Measurements from ENCODE around the gene PRDM15. TPM values are rescaled to one million over a fixed set of nuclear protein-coding genes. Genes with fewer than 3 reads are reported as not detected.

PRDM15 gene
- total RNA-seq, 1 donor from 2014 or later: 13.6 TPM

DNA sequence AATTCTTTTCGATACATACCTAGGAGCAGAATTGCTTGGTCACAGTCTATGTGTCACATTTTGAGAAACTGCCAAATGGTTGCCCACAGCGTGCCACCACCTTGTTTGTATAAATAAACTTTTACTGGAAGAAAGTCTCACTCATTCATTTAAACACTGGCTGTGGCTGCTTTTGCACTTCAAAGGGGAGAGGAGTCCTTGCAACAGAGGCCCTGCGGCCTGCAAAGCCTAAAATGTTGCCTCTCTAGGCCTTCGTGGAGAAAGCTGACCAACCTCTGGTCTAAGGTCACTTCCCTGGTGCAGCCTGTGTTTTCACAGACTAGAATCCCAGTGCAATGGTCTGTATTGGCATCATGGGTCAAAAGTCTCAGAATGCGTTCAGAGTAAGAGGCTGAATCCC lies 120.6 kb downstream of the PRDM15 start:
- Mint-ChIP-seq H3K4me3 (no peak overlapping the region), H3K9me3 (no peaks in the 10 kb centered on the region)
- intact Hi-C loops (cut with micrococcal nuclease): no loop called here

DNA sequence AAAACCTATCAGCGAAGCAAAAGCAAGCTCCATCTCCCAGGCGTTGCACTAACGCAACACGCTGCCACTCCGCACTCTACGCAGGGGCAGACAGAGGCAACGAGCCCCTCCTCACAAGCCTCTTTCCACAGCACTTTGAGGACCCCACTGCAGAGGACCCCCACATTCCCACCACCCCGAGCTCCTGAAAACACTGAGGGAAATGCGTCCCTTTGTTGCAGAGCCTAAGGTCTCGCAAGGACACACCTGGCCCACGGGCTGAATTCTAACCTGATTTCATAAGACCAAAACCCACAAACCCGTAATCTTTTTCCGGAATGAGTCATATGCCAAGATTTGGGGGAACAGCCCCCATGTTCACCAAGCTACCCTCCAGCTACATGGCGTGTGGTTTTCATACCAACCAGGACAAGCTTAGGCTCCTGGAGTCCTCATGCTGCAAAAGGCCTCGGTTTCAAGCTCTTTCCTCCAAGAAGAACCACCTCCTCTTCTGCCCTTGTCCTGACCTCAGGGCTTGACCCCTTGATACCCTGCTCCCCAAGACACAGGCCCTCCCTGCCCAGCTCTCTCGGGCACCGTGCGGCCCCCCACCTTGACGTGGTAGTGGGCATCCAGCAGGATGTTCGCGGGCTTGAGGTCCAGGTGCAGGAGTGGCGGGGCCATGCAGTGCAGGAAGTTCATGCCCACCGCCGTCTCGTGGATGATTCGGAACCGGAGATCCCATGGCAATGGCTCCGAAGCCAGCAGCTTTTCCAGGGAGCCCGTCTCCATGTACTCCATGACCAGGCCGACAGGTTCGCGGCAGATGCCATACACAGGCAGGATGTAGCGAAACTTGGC lies 123.0 kb downstream of the PRDM15 start:
- intact Hi-C loops (cut with micrococcal nuclease): no loop called here
- POLR2A ChIA-PET: no interaction called here
- ATAC-seq (ENCODE audit: low read depth): no peak
- DNase-seq: no peak
- Mint-ChIP-seq H3K27me3 (peaks cover 17% of the 10 kb centered on the region), H3K27ac (no peak overlapping the region), H3K9me3 (no peaks in the 10 kb centered on the region), H3K4me1 (peaks cover 3% of the 10 kb centered on the region), H3K4me3 (no peak overlapping the region), H3K36me3 (ENCODE audit: low read depth) (no peaks in the 10 kb centered on the region)
- TF ChIP-seq, protein P1, sequence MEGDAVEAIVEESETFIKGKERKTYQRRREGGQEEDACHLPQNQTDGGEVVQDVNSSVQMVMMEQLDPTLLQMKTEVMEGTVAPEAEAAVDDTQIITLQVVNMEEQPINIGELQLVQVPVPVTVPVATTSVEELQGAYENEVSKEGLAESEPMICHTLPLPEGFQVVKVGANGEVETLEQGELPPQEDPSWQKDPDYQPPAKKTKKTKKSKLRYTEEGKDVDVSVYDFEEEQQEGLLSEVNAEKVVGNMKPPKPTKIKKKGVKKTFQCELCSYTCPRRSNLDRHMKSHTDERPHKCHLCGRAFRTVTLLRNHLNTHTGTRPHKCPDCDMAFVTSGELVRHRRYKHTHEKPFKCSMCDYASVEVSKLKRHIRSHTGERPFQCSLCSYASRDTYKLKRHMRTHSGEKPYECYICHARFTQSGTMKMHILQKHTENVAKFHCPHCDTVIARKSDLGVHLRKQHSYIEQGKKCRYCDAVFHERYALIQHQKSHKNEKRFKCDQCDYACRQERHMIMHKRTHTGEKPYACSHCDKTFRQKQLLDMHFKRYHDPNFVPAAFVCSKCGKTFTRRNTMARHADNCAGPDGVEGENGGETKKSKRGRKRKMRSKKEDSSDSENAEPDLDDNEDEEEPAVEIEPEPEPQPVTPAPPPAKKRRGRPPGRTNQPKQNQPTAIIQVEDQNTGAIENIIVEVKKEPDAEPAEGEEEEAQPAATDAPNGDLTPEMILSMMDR (IDR thresholded peaks at IDR 0.05): no peak
- CTCF ChIA-PET: no interaction called here

More for the DNA sequence above, 120.6 kb downstream of the PRDM15 start:
- ChIA-PET CTCF (no interaction called here), POLR2A (no interaction called here)
- Mint-ChIP-seq H3K36me3 (ENCODE audit: low read depth) (no peaks in the 10 kb centered on the region), H3K27me3 (peaks cover 37% of the 10 kb centered on the region), H3K4me1 (peaks cover 12% of the 10 kb centered on the region), H3K27ac (no peak overlapping the region)
- DNase-seq (no peak), ATAC-seq (ENCODE audit: low read depth) (no peak)
- TF ChIP-seq, protein P1 (IDR thresholded peaks at IDR 0.05): no peak

DNA sequence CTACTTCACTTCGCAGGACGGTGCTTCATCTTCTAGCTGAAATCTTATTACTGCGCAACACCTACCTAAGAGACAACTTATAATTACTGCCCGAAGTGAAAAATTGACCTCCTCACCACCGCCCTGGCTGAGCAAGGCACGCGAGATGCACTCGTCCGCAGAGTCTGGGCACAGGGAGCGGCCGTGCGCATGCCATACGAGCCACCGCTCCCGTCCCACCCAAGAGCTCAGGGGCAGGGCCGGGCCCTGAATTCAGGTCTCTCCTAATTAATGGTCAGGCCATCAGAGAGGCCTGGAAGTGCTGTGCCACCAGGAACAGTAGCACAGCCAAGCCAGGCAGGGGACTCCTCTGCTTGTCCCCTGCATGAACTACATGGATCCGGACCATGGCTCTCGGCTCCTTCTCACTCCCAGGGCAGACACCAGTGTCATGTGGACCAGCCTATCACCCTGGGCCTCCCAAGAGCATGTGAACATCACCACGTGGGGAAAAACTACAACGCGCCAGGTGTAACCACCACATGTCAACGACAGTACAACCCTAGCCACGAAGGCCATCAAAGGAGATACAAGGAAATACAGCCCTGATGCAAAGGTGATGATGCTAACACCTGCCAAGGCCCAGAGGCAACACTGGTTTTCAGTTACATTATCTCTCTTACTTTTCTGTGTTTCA lies 123.7 kb downstream of the PRDM15 start:
- DNase-seq: no peak
- TF ChIP-seq, protein P1 (IDR thresholded peaks at IDR 0.05): no peak
- H3K9me3 Mint-ChIP-seq: no peaks in the 10 kb centered on the region
- no peak for ATAC-seq (ENCODE audit: low read depth)
- ChIA-PET POLR2A (no interaction called here), CTCF (no interaction called here)
- no peak overlapping the region for H3K27ac Mint-ChIP-seq
- H3K27me3 Mint-ChIP-seq: peaks cover 9% of the 10 kb centered on the region
- no peak overlapping the region for H3K4me3 Mint-ChIP-seq
- no peaks in the 10 kb centered on the region for H3K36me3 Mint-ChIP-seq (ENCODE audit: low read depth)
- intact Hi-C loops (cut with micrococcal nuclease): no loop called here
- H3K4me1 Mint-ChIP-seq: no peaks in the 10 kb centered on the region

DNA sequence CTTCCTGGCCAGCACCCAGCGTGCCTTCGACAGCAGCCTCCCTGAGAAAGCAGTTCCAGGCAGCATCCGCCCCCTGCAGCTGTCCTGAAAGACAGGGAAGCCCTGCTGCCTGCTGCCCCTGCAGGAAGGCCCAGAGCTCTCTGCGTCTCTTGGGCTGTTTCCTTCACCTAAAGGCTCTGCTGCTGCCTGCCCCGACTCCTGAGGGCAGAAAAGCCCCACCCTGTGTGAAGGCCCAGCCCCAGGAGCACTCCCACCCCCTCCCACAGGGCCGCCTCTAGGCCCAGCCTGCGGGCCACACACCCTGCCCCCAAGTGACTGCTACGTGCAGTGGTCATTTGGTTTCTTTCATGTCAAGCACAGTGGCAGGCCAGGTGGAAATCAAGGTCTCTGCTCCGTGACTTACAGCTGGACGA lies 124.7 kb downstream of the PRDM15 start:
- H3K27me3 Mint-ChIP-seq: peaks cover under 1% of the 10 kb centered on the region
- H3K9me3 Mint-ChIP-seq: no peaks in the 10 kb centered on the region
- H3K4me1 Mint-ChIP-seq: no peaks in the 10 kb centered on the region
- intact Hi-C loops (cut with micrococcal nuclease): no loop called here
- POLR2A ChIA-PET: no interaction called here
- no peak overlapping the region for H3K27ac Mint-ChIP-seq
- TF ChIP-seq, protein P1 (IDR thresholded peaks at IDR 0.05): no peak
- no peak overlapping the region for H3K4me3 Mint-ChIP-seq
- DNase-seq: no peak
- no peak for ATAC-seq (ENCODE audit: low read depth)
- CTCF ChIA-PET: no interaction called here
- no peaks in the 10 kb centered on the region for H3K36me3 Mint-ChIP-seq (ENCODE audit: low read depth)
